HepG2 (cell line): Measurements from ENCODE around the gene LRRC25. TPM values are rescaled to one million over a fixed set of nuclear protein-coding genes. Genes with fewer than 3 reads are reported as not detected.

Experiments used
- ATAC-seq: fragments of 200-7000 bp; cut with Tn5 transposase; 3 replicates; pipeline ENCODE4 v1.9.1; 2020; ENCODE audit warnings: mild to moderate bottlenecking, moderate library complexity
- BruUV-seq: library from RNA; stranded (reverse); fragments of 400-500 nt; replicated peaks from 2 replicates; lab custom pipeline; 2021; lab: Mats Ljungman, UMichigan
- CTCF ChIA-PET: fragments of 300-600 bp; formaldehyde crosslinking; extraction: SDS; loops from one replicate; lab custom pipeline; 2021; ENCODE audit warnings: low total read pairs, inconsistent platforms, low intra/inter-chr PET ratio; lab: Yijun Ruan, JAX
- POLR2A ChIA-PET: fragments of 350-600 bp; sonication (Branson Sonifier 250); formaldehyde crosslinking; loops from one replicate; lab custom pipeline; 2020; ENCODE audit warnings: antibody characterized with exemption, inconsistent platforms; lab: Yijun Ruan, JAX
- DNase-seq: peaks from one replicate; pipeline ENCODE4 v3.0.0-alpha.2; 2015; ENCODE audit warnings: low spot score
- FAIRE-seq: peaks from 3 replicates; lab custom pipeline; 2011; peaks lifted over from hg19 to GRCh38; lab: Jason Lieb, UNC
- H2AFZ ChIP-seq: one replicate; pipeline ENCODE4 v1.6.1; 2011; ENCODE audit warnings: low read length, inconsistent platforms
- H3K27ac ChIP-seq: fragments of 300-600 bp; 3 replicates; pipeline ENCODE4 v1.8.0; 2011; ENCODE audit warnings: mixed run types, mild to moderate bottlenecking, mixed read lengths, low read length, inconsistent platforms; ENCODE audit not compliant: insufficient read depth; ENCODE audit errors: extremely low read length
- H3K27me3 ChIP-seq, 2 experiments: fragments of 200-600 bp in 1 of 2; 2 replicates in 1 of 2; 3 replicates in 1 of 2; pipeline versions ENCODE4 v1.6.0 to v1.8.0; 2011; ENCODE audit warnings: low read length in 2 of 2, mild to moderate bottlenecking in 2 of 2, moderate library complexity in 2 of 2, inconsistent platforms in 1 of 2; ENCODE audit not compliant: insufficient read depth in 2 of 2, control insufficient read depth in 1 of 2
- H3K36me3 ChIP-seq, 2 experiments: fragments of 200-600 bp in 1 of 2; replicated peaks in 1 of 2; 2 replicates in 1 of 2; 3 replicates in 1 of 2; pipeline versions ENCODE4 v1.5.1 to v1.8.0; 2011; ENCODE audit warnings: low read length in 2 of 2, inconsistent platforms in 1 of 2; ENCODE audit not compliant: insufficient read depth in 2 of 2, control insufficient read depth in 1 of 2
- H3K4me1 ChIP-seq: 2 replicates; pipeline ENCODE4 v1.5.1; 2012; ENCODE audit warnings: low read length, inconsistent platforms; ENCODE audit not compliant: insufficient read depth
- H3K4me2 ChIP-seq: 2 replicates; pipeline ENCODE4 v1.6.0; 2011; ENCODE audit warnings: low read depth, low read length, inconsistent platforms
- H3K4me3 ChIP-seq, 3 experiments: fragments of 200-600 bp in 1 of 3; sonication (generic), shearing (Covaris generic) in 1 of 3; replicated peaks in 1 of 3; 2 replicates each; pipeline ENCODE4 v1.5.1; 2011 to 2016; ENCODE audit warnings: low read length in 3 of 3, inconsistent platforms in 2 of 3, low read depth in 2 of 3, mild to moderate bottlenecking in 2 of 3, control low read depth in 1 of 3, mixed read lengths in 1 of 3; ENCODE audit not compliant: insufficient read depth in 1 of 3
- H3K79me2 ChIP-seq: one replicate; pipeline ENCODE4 v1.6.1; 2011; ENCODE audit warnings: low read length, inconsistent platforms; ENCODE audit not compliant: insufficient read depth
- H3K9ac ChIP-seq: 2 replicates; pipeline ENCODE4 v1.6.0; 2011; ENCODE audit warnings: mild to moderate bottlenecking, low read depth, low read length, inconsistent platforms; ENCODE audit not compliant: insufficient read depth
- H3K9me3 ChIP-seq: 2 replicates; pipeline ENCODE4 v1.5.1; 2012; ENCODE audit warnings: mild to moderate bottlenecking, low read length
- H4K20me1 ChIP-seq: 2 replicates; pipeline ENCODE4 v1.6.0; 2011; ENCODE audit warnings: inconsistent platforms, mild to moderate bottlenecking, low read length, moderate library complexity; ENCODE audit not compliant: insufficient read depth
- ATF7 ChIP-seq, 2 experiments: fragments of 450-650 bp in 1 of 2; sonication (generic) in 1 of 2; formaldehyde crosslinking in 1 of 2; IDR thresholded peaks; 2 replicates each; pipeline versions ENCODE4 v1.4.0 to v1.6.1; 2016 to 2020; ENCODE audit warnings: antibody characterized with exemption in 1 of 2, mild to moderate bottlenecking in 1 of 2, missing genetic modification reagents in 1 of 2
- BRCA1 ChIP-seq: sonication (generic); formaldehyde crosslinking; IDR thresholded peaks from 2 replicates; pipeline ENCODE4 v1.4.0; 2020; ENCODE audit warnings: missing genetic modification reagents
- E2F5 ChIP-seq: sonication (generic); formaldehyde crosslinking; conservative IDR thresholded peaks from 2 replicates; pipeline ENCODE4 v1.4.0; 2020; ENCODE audit warnings: missing genetic modification reagents
- ELF1 ChIP-seq: sonication (generic); formaldehyde crosslinking; IDR thresholded peaks from 2 replicates; pipeline ENCODE4 v1.4.0; 2020; ENCODE audit warnings: missing genetic modification reagents
- FOSL2 ChIP-seq: sonication (generic); formaldehyde crosslinking; IDR thresholded peaks from 2 replicates; pipeline ENCODE4 v1.4.0; 2020; ENCODE audit warnings: missing genetic modification reagents
- KMT2A ChIP-seq: sonication (generic); formaldehyde crosslinking; IDR thresholded peaks from 2 replicates; pipeline ENCODE4 v1.4.0; 2020; ENCODE audit warnings: missing genetic modification reagents
- MEIS1 ChIP-seq: sonication (generic); formaldehyde crosslinking; IDR thresholded peaks from 2 replicates; pipeline ENCODE4 v1.9.0; 2021; ENCODE audit warnings: mild to moderate bottlenecking, missing genetic modification reagents, moderate library complexity, borderline replicate concordance
- NFE2L1 ChIP-seq: sonication (generic); formaldehyde crosslinking; IDR thresholded peaks from 2 replicates; pipeline ENCODE4 v1.4.0; 2020; ENCODE audit warnings: missing genetic modification reagents, mild to moderate bottlenecking, borderline replicate concordance
- NFE2L2 ChIP-seq: fragments of 150-350 bp; IDR thresholded peaks from 2 replicates; pipeline ENCODE4 v1.6.1; 2014; ENCODE audit warnings: low read length
- ZBTB1 ChIP-seq: sonication (generic); formaldehyde crosslinking; IDR thresholded peaks from 2 replicates; pipeline ENCODE4 v1.4.0; 2020; ENCODE audit warnings: missing genetic modification reagents, borderline replicate concordance
- ZGPAT ChIP-seq: IDR thresholded peaks from 2 replicates; pipeline ENCODE4 v1.6.1; 2016; ENCODE audit warnings: mild to moderate bottlenecking
- ZIK1 ChIP-seq: sonication (generic); formaldehyde crosslinking; IDR thresholded peaks from 2 replicates; pipeline ENCODE4 v1.5.0; 2020; ENCODE audit warnings: mild to moderate bottlenecking, low read depth, missing genetic modification reagents, borderline replicate concordance
- ZNF546 ChIP-seq: sonication (generic); formaldehyde crosslinking; conservative IDR thresholded peaks from 2 replicates; pipeline ENCODE4 v1.8.1; 2023; ENCODE audit warnings: mild to moderate bottlenecking, missing genetic modification reagents
- WGBS: methylation state at CpG from one replicate; pipeline ENCODE4 v1.1.6; 2017; ENCODE audit warnings: low lambda C conversion rate; 5-methylcytosine and 5-hydroxymethylcytosine counted together
- in situ Hi-C: cut with HindIII; loops from 2 replicates; pipeline ENCODE4 v1.10.0; 2017; ENCODE audit warnings: low pct_unique_long_range_greater_than_20kb; ENCODE audit not compliant: extremely low pct_ligation_motif_present
- intact Hi-C: fragments of 100-400 bp; cut with micrococcal nuclease; formaldehyde crosslinking; loops from one replicate; pipeline ENCODE4 v1.10.0; 2022; ENCODE audit not compliant: unreplicated experiment
- polyA plus RNA-seq, 8 experiments: library from polyadenylated mRNA; depleted of rRNA in 3 of 8; stranded (reverse) in 7 of 8; unstranded in 1 of 8; fragments of >200 nt; fragmentation: Illumina TruSeq in 4 of 8; extraction: Trizol in 4 of 8; gene quantifications; 2 replicates each; pipeline versions ENCODE4 v1.2.1 to v1.2.3, GENCODE V29; 2011 to 2016; ENCODE audit warnings: low read depth in 4 of 8, missing spikeins in 1 of 8, mixed read lengths in 1 of 8; ENCODE audit not compliant: insufficient read depth in 1 of 8
- total RNA-seq, 5 experiments: library from RNA; depleted of rRNA; stranded (reverse); fragments of >200 nt; fragmentation: Illumina TruSeq; extraction: Trizol; gene quantifications; 2 replicates each; pipeline ENCODE4 v1.2.3, GENCODE V29; 2016; ENCODE audit warnings: low read depth in 1 of 5
- TF ChIP-seq, protein P1 (sequence below): sonication (generic); formaldehyde crosslinking; IDR thresholded peaks from 2 replicates; pipeline ENCODE4 v1.5.1; 2020; ENCODE audit warnings: missing genetic modification reagents, mild to moderate bottlenecking, borderline replicate concordance
- TF ChIP-seq, protein P2 (sequence below): IDR thresholded peaks from 2 replicates; pipeline ENCODE4 v1.6.1; 2018; ENCODE audit warnings: missing genetic modification reagents

The LRRC25 gene
- total and polyA plus RNA-seq, 2 of the 13 experiments (the other 11 are each of a cell fraction or from before 2014, with no cell fraction given), result 0.13 to 0.53 TPM

- Histone ChIP-seq H2AFZ (no peak overlapping the region), H3K4me1 (peaks cover 96% of the 10 kb centered on the region), H3K36me3 (no peaks in the 10 kb centered on the region), H3K9me3 (no peaks in the 10 kb centered on the region), H3K4me3 (no peak overlapping the region; a peak in 1 of 6 replicates), H3K4me2 (peak overlapping the region; percentile 54), H3K9ac (peak overlapping the region; percentile 27; the same call in 1 of the 2 replicates), H3K79me2 (peaks cover 34% of the 10 kb centered on the region), H3K27me3 (no peaks in the 10 kb centered on the region; a peak in 1 of 5 replicates), H4K20me1 (no peaks in the 10 kb centered on the region), H3K27ac (peak overlapping the region; percentile 80)
- in situ Hi-C loops (no loop called here), intact Hi-C loops (no loop called here)
- ChIA-PET CTCF (no interaction called here), POLR2A (interaction anchor here (0.6 to 14.3 kb wide), 21 partner anchors 9 to 207 kb away, joined by 3 to 514 read pairs (median 4); partner anchors contain the start of genes IQCN, JUND, LSM4 and PGPEP1)
- BruUV-seq, result TSS peak; percentile 79
- ATAC-seq (peak; percentile 90), FAIRE-seq (peak; percentile 85), DNase-seq (peak; percentile 98)
- WGBS, result 13% methylated on average over 17 of the region's 22 CpGs
- TF ChIP-seq ZGPAT (CRISPR knock-in tag) (peak; percentile 92), NFE2L2 (peak; percentile 87), BRCA1 (peak; percentile 43; the same call in 1 of the 2 replicates), ZBTB1 (CRISPR knock-in tag) (no peak), KMT2A (peak; percentile 39; the same call in 1 of the 2 replicates), ATF7 (IDR thresholded peaks at IDR 0.05) (peak; percentile 90), ATF7 (CRISPR knock-in tag; IDR thresholded peaks at IDR 0.05) (peak; percentile 100), FOSL2 (CRISPR knock-in tag) (peak; percentile 88), E2F5 (no peak), ZIK1 (CRISPR knock-in tag) (peak; percentile 35; the same call in 1 of the 2 replicates), ZNF546 (CRISPR knock-in tag) (0 out of 2 replicates have a peak, but pooled peaks have one; percentile 75), NFE2L1 (peak; percentile 90; the same call in 1 of the 2 replicates), MEIS1 (peak; percentile 88; the same call in 1 of the 2 replicates), ELF1 (CRISPR knock-in tag) (peak; percentile 67)
- TF ChIP-seq, protein P1, sequence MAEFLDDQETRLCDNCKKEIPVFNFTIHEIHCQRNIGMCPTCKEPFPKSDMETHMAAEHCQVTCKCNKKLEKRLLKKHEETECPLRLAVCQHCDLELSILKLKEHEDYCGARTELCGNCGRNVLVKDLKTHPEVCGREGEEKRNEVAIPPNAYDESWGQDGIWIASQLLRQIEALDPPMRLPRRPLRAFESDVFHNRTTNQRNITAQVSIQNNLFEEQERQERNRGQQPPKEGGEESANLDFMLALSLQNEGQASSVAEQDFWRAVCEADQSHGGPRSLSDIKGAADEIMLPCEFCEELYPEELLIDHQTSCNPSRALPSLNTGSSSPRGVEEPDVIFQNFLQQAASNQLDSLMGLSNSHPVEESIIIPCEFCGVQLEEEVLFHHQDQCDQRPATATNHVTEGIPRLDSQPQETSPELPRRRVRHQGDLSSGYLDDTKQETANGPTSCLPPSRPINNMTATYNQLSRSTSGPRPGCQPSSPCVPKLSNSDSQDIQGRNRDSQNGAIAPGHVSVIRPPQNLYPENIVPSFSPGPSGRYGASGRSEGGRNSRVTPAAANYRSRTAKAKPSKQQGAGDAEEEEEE, result peak; percentile 21; the same call in 1 of the 2 replicates
- TF ChIP-seq, protein P2, sequence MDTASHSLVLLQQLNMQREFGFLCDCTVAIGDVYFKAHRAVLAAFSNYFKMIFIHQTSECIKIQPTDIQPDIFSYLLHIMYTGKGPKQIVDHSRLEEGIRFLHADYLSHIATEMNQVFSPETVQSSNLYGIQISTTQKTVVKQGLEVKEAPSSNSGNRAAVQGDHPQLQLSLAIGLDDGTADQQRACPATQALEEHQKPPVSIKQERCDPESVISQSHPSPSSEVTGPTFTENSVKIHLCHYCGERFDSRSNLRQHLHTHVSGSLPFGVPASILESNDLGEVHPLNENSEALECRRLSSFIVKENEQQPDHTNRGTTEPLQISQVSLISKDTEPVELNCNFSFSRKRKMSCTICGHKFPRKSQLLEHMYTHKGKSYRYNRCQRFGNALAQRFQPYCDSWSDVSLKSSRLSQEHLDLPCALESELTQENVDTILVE (CRISPR knock-in tag), result peak; percentile 95
Observed at GRCh38 chr19:18379803-18380747, 17.3 kb downstream of the LRRC25 start.
